ENCODE results near the gene KCNN3. TPM values are rescaled to one million over a fixed set of nuclear protein-coding genes. Genes with fewer than 3 reads are reported as not detected.

Gene KCNN3
- total RNA-seq, 1 donor from 2014 or later, result 0.36 TPM

DNA sequence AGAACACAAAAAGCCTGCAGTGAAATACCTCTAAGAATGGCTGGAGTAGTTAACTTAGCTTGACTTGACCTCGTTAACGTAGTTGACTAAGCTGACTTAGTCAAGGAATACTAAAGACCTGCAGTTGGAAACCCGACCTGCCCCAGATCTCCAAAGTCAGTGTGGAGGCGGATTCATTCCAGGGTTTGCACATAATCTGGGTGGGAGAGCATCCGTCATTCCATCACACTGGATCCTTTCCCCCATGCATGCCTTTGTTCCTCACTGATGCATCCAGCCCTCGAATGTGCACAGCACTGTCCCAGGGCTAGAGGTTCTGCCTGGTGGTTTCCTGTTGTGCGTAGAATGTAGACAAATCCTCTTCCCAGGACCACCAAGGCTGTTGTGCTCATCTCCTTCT is 76.4 kb downstream of the KCNN3 start:
- intact Hi-C loops (cut with micrococcal nuclease), result loop anchor here (5.0 kb wide), 1 partner anchor 79 kb away; the partner anchor contains the start of gene KCNN3
- Mint-ChIP-seq H3K9me3 (no peaks in the 10 kb centered on the region), H3K4me1 (ENCODE audit: low read depth) (peaks cover 30% of the 10 kb centered on the region), H3K27me3 (ENCODE audit: insufficient read depth) (peaks cover 7% of the 10 kb centered on the region), H3K4me3 (no peak overlapping the region), H3K36me3 (ENCODE audit: low read depth) (no peaks in the 10 kb centered on the region), H3K27ac (no peak overlapping the region)
- no peak for DNase-seq (ENCODE audit: low spot score)

DNA sequence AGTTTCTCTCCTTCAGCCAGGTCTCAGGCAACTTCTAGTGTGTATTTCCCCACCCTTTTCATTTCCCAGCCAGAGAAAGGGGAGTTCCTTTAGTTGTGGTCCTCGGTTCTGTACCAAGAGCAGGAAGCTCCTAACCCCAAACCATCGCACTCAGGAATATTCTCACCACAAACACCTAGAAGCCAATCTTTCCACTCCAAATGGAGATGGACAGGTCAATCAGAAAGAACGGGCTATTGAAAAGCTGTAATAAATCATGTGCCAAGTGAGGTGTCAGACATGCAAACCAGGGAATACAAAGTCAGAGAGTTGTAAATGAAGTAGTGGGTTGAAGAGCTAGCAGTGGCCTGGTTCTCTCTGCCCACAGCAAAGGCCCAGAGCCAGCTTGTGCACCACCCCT is 77.2 kb downstream of the KCNN3 start:
- intact Hi-C loops (cut with micrococcal nuclease), result loop anchor here (5.0 kb wide), 1 partner anchor 79 kb away; the partner anchor contains the start of gene KCNN3

DNA sequence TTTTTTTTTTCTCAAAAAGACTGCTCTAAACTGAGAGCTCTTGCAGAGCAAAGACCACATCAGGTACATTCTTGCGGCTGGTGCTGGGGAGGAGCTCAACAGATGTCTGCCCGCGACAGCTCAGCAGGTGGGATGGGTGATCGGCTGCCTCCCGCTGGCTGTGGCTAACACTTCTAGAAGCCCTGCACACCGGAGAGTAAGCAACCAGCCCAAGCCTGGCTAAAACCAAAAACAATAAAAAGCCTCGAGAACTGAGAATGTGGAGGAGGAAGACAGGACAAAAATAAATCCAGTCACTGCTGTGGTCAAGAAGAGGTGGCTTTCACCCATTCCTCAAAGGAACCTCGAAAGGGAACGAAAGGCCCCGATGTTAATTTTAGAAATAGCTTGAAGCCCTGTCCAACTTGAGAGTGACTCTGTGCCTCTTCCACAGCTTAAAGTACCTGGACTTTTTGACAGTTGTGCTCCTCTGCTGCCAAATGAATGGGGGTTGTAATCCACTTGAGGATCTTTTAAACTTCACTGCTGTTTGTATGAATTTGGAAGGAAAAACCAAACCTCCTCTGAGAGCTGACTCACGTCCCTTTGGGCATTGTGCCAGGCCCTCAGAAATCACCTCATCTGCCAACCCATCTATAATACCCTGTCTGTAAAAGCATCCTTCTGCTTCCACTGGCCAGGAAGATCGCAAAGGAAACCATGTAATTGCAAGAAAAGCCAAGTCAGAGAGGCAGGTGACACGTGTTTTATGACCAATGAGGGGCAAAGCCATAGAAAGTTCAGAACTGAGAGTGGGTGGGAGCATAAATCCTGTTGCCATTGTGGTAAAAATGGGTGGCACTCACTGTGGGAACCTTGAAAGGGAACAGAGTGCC is 78.6 kb downstream of the KCNN3 start:
- intact Hi-C loops (cut with micrococcal nuclease), result loop anchor here (1.0 to 5.0 kb wide), 6 partner anchors 33 to 122 kb away; partner anchors contain the start of gene KCNN3
- Mint-ChIP-seq H3K9me3 (no peaks in the 10 kb centered on the region), H3K4me3 (peak overlapping the region; percentile 53), H3K4me1 (ENCODE audit: low read depth) (peaks cover 32% of the 10 kb centered on the region), H3K36me3 (ENCODE audit: low read depth) (no peaks in the 10 kb centered on the region), H3K27ac (peak overlapping the region; percentile 86), H3K27me3 (ENCODE audit: insufficient read depth) (peaks cover 4% of the 10 kb centered on the region)
- DNase-seq (ENCODE audit: low spot score), result peak; percentile 78

More for the DNA sequence above, 77.2 kb downstream of the KCNN3 start:
- no peaks in the 10 kb centered on the region for H3K36me3 Mint-ChIP-seq (ENCODE audit: low read depth)
- H3K27ac Mint-ChIP-seq, result no peak overlapping the region
- peaks cover 7% of the 10 kb centered on the region for H3K27me3 Mint-ChIP-seq (ENCODE audit: insufficient read depth)
- H3K9me3 Mint-ChIP-seq, result no peaks in the 10 kb centered on the region
- H3K4me3 Mint-ChIP-seq, result peak overlapping the region; percentile 24
- no peak for DNase-seq (ENCODE audit: low spot score)
- peaks cover 30% of the 10 kb centered on the region for H3K4me1 Mint-ChIP-seq (ENCODE audit: low read depth)

DNA sequence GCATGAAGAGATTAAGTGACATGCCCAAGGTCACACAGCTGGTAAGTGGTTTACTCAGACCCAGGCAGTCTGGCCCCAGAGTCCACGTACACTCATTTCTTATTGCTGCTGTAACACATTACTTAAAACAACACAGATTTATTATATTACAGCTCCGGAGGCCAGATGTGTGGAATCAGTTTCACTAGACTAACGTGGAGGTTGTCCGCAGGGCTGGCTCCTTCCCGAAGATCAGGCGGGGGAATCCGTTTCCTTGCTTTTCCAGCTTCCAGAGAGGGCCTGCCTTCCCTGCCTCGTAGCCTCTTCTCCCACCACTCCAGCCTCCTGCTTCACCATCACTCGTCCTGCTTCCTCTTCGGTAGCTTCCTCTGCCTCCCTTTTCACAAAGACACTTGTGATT is 81.2 kb downstream of the KCNN3 start:
- peaks cover 58% of the 10 kb centered on the region for H3K4me1 Mint-ChIP-seq (ENCODE audit: low read depth)
- H3K27ac Mint-ChIP-seq, result no peak overlapping the region
- no peak overlapping the region for H3K4me3 Mint-ChIP-seq
- intact Hi-C loops (cut with micrococcal nuclease), result no loop called here
- no peaks in the 10 kb centered on the region for H3K9me3 Mint-ChIP-seq
- no peaks in the 10 kb centered on the region for H3K36me3 Mint-ChIP-seq (ENCODE audit: low read depth)
- no peaks in the 10 kb centered on the region for H3K27me3 Mint-ChIP-seq (ENCODE audit: insufficient read depth)
- DNase-seq (ENCODE audit: low spot score), result no peak

DNA sequence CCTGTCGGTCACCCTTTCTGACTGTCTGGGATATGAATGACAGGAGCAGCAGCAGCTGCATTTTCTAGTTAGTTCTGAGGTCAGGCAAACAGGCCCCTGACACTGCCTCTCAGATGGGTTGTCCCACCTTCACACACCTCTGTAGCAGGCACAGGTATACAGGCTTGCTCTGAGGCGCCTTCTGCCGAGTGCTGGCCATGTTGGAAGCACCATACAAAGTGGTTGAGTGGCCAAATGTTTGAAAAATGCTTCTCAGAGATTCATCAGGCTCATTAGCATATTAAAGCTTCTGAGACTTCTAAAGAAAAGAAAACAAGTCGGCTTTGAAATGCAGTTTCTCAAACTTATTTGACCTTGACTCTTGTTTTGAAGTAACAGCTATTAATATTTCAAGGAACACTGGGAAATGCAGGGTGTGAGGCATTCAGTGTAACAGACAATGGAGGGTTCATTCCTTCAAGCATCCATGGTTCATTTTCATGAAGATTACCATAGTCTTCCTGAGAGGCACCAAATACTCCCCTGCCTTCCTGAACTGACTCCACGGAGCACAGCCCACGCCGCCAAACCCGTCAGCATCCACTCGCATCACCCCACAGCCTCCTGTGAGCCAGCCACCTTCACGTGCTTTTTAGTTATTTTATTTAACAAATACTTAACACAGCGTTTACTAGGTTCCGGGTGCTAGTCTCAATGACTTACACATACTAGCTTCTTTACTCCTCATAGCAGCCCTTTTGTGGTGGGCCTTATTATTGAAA is 81.8 kb downstream of the KCNN3 start:
- intact Hi-C loops (cut with micrococcal nuclease), result no loop called here
- DNase-seq (ENCODE audit: low spot score), result no peak
- H3K4me3 Mint-ChIP-seq, result no peak overlapping the region
- H3K36me3 Mint-ChIP-seq (ENCODE audit: low read depth), result no peaks in the 10 kb centered on the region
- H3K4me1 Mint-ChIP-seq (ENCODE audit: low read depth), result peaks cover 64% of the 10 kb centered on the region
- H3K27ac Mint-ChIP-seq, result no peak overlapping the region
- no peaks in the 10 kb centered on the region for H3K9me3 Mint-ChIP-seq
- H3K27me3 Mint-ChIP-seq (ENCODE audit: insufficient read depth), result no peaks in the 10 kb centered on the region

DNA sequence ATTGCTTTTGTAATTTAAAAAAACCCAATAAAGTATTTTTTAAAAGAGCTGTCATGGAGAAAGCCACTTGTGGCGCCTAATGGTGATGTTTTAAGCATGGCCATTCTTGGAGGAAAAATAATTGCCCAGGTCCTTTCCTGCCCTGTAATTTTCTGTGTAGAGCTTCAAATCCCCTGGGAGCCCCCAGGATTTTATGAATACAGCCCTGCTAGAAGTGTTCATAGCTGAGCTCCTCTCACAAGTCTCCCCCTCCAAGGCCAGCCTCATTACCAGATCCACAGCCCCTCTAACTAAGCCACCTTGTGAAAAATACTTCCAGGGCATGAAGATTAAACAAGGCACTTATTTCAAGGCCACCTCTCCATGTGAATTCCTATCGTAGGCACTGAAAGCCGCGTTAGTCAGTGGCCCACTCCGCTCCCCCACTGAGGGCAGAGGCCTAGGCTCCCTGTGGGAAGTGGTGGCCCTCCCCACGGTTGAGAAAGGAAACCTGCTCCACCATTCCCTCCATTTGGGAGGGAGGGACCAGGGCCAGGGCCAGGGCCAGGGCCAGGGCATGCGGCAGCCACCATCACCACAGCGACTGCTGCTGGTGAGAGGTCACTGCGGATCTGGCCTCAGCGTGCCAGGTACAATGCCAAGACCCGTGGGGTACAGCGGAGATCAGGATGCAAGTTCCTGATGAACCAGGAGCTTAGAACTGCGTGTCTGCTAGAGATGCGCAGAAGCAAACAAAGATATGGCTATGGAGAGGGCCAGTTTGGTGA is 83.1 kb downstream of the KCNN3 start:
- Mint-ChIP-seq H3K36me3 (ENCODE audit: low read depth) (no peaks in the 10 kb centered on the region), H3K4me3 (no peak overlapping the region), H3K27ac (peak overlapping the region; percentile 54), H3K27me3 (ENCODE audit: insufficient read depth) (no peaks in the 10 kb centered on the region), H3K4me1 (ENCODE audit: low read depth) (peaks cover 55% of the 10 kb centered on the region), H3K9me3 (no peaks in the 10 kb centered on the region)
- DNase-seq (ENCODE audit: low spot score), result no peak
- intact Hi-C loops (cut with micrococcal nuclease), result no loop called here

DNA sequence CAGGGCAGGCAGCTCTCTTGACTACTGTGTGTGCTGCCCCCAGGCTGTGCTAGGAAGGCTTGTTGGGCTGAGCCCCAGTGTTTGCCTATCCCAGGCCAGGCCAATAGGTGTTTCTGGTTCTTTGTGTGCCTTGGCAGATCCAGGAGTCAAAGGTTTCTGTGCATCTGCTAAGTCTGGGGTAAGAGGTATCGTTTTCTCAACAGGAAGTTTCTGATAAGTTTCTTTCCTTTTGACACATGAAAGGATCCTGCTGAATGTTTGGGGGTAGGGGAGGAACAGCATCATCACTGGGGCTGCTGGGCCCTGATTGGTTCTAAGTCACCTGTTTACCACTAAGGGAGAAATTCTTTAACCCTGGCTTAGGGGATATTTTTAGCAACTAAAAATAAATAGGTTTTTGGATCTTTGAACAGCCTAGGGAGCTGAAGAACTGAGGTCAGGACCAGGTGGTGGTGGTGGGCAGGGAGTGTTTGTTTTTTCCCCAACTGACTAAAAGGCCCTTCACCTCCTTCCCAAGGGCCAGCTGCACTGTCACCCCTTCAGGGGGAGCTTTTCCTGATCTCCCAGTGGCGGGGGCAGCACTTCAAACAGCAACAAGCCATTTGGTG is 85.1 kb downstream of the KCNN3 start:
- H3K4me3 Mint-ChIP-seq, result peak overlapping the region; percentile 23
- H3K4me1 Mint-ChIP-seq (ENCODE audit: low read depth), result peaks cover 45% of the 10 kb centered on the region
- no peaks in the 10 kb centered on the region for H3K9me3 Mint-ChIP-seq
- peaks cover 2% of the 10 kb centered on the region for H3K36me3 Mint-ChIP-seq (ENCODE audit: low read depth)
- peak overlapping the region; percentile 81 for H3K27ac Mint-ChIP-seq
- intact Hi-C loops (cut with micrococcal nuclease), result loop anchor here (1.0 kb wide), 2 partner anchors 26 to 37 kb away; no protein-coding TSS in a partner anchor
- no peaks in the 10 kb centered on the region for H3K27me3 Mint-ChIP-seq (ENCODE audit: insufficient read depth)
- DNase-seq (ENCODE audit: low spot score), result peak; percentile 43

DNA sequence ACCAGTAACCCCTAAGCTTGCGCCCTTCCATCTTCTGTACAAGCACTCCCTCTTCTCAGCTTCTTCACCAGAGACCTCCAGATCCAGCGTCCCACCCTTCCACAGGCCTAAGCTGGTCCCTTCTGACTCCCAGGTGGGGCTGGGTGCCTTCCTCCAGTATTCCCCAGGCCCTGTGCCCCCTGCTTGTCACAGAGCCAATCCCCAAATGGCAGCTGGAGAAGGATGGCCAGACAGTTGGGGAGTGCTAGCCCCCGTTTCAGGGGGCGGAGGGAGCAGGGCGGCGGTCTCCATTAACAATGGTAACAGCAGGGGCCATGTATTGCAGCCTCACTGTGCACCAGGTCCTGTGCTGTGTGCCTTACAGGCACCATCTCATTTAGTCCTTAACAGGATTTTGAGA is 85.7 kb downstream of the KCNN3 start:
- DNase-seq (ENCODE audit: low spot score), result no peak
- Mint-ChIP-seq H3K4me3 (peak overlapping the region; percentile 25), H3K4me1 (ENCODE audit: low read depth) (peaks cover 45% of the 10 kb centered on the region), H3K27ac (peak overlapping the region; percentile 81), H3K27me3 (ENCODE audit: insufficient read depth) (no peaks in the 10 kb centered on the region), H3K36me3 (ENCODE audit: low read depth) (peaks cover 2% of the 10 kb centered on the region), H3K9me3 (no peaks in the 10 kb centered on the region)
- intact Hi-C loops (cut with micrococcal nuclease), result no loop called here

DNA sequence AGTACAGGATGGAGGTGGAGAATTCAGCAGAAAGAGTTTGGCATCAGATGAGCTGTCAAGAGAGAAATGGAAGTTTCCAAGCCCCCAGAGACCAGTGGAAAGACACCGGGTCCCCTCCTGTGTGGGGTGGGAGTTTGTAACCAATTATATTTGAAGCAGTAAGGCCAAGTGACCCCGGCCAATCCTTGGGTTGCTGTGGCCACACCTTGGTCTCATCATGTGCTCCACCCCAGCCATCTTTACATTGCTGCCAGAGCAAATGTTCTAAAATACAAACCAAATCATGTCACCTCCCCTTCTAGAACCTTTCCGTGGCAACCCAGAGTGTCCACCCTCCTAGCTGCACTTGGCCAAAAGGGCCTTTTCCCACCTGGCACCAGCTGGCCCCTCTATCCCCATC is 86.1 kb downstream of the KCNN3 start:
- DNase-seq (ENCODE audit: low spot score), result no peak
- intact Hi-C loops (cut with micrococcal nuclease), result no loop called here
- Mint-ChIP-seq H3K4me1 (ENCODE audit: low read depth) (peaks cover 45% of the 10 kb centered on the region), H3K36me3 (ENCODE audit: low read depth) (peaks cover 2% of the 10 kb centered on the region), H3K4me3 (peak overlapping the region; percentile 25), H3K27ac (peak overlapping the region; percentile 81), H3K9me3 (peaks cover under 1% of the 10 kb centered on the region), H3K27me3 (ENCODE audit: insufficient read depth) (no peaks in the 10 kb centered on the region)

DNA sequence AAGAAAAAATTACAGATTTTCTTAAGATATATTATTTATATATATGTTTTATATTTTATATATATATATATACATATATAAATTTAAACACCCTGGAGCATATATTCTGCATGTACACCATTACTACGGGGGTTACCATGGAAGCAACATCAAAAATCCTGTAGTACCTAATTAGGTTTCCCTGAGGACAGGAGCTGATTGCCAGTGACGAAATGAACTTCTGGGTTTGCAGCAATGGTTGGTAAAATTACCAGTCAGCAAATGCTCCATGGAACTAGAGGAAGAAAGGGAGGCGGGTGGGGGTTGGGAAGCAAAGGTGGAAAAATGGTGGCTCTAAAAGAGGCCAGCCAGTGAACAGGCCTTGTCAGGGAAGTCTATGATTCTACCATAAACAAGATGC is 89.5 kb downstream of the KCNN3 start:
- H3K4me1 Mint-ChIP-seq (ENCODE audit: low read depth), result peaks cover 50% of the 10 kb centered on the region
- peaks cover 2% of the 10 kb centered on the region for H3K36me3 Mint-ChIP-seq (ENCODE audit: low read depth)
- H3K4me3 Mint-ChIP-seq, result no peak overlapping the region
- intact Hi-C loops (cut with micrococcal nuclease), result no loop called here
- peaks cover 4% of the 10 kb centered on the region for H3K9me3 Mint-ChIP-seq
- peaks cover 2% of the 10 kb centered on the region for H3K27me3 Mint-ChIP-seq (ENCODE audit: insufficient read depth)
- DNase-seq (ENCODE audit: low spot score), result no peak
- H3K27ac Mint-ChIP-seq, result no peak overlapping the region

DNA sequence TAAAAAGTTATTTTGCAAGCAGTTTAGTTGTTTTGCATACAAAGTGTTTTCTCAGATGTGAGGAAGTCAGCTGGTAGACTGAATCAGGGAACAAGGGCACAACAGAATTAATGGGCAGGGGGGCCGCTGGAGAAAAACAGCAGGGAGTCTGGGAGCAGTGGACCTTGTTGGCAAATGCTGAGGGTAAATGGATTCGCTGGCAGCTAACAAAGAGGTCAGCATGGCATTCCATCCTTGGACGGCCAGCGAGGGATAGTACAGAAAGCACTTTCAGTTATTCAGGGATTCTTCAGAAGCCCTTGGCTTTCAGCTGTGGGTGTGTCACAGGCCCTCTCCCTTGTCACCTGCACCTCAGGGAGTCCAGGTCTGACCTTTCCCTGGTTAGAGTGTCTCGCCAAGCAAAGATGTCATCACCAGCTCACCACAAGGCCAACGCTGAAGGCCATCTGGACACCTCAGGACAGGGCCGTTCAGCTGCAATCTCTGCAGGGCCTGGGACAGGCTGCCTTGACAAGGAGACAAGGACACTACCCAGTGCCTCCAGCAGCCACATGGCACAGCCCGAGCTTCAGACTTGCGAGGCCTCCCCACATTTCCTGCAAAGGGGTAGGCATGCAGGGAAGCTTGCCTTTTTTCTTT is 90.4 kb downstream of the KCNN3 start:
- peaks cover 2% of the 10 kb centered on the region for H3K27me3 Mint-ChIP-seq (ENCODE audit: insufficient read depth)
- peaks cover 2% of the 10 kb centered on the region for H3K36me3 Mint-ChIP-seq (ENCODE audit: low read depth)
- H3K27ac Mint-ChIP-seq, result no peak overlapping the region
- H3K9me3 Mint-ChIP-seq, result peaks cover 4% of the 10 kb centered on the region
- intact Hi-C loops (cut with micrococcal nuclease), result no loop called here
- no peak overlapping the region for H3K4me3 Mint-ChIP-seq
- peaks cover 42% of the 10 kb centered on the region for H3K4me1 Mint-ChIP-seq (ENCODE audit: low read depth)
- no peak for DNase-seq (ENCODE audit: low spot score)

DNA sequence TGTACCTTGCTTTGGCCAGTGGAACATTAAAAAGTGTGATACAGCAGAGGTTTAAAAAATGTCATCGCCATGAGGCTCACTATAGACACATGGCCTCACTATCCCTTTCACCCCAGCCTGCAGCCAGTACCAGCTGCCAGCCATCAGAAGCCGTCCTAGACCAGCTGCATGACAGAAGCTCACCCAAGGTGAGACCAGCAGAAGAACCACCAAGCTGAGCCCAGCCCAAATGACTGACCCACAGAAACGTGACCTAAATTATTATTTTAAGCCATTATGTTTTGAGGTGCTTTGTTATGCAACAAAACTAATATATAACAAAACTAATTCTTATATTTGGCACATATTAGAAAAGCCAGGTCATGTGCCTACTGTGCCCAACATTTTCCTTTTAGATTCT is 91.1 kb downstream of the KCNN3 start:
- Mint-ChIP-seq H3K36me3 (ENCODE audit: low read depth) (peaks cover 2% of the 10 kb centered on the region), H3K4me1 (ENCODE audit: low read depth) (peaks cover 34% of the 10 kb centered on the region), H3K27ac (no peak overlapping the region), H3K9me3 (peaks cover 4% of the 10 kb centered on the region), H3K4me3 (no peak overlapping the region), H3K27me3 (ENCODE audit: insufficient read depth) (peaks cover 2% of the 10 kb centered on the region)
- DNase-seq (ENCODE audit: low spot score), result no peak
- intact Hi-C loops (cut with micrococcal nuclease), result no loop called here
